ENCODE measurements around the gene NAA50.

DNA sequence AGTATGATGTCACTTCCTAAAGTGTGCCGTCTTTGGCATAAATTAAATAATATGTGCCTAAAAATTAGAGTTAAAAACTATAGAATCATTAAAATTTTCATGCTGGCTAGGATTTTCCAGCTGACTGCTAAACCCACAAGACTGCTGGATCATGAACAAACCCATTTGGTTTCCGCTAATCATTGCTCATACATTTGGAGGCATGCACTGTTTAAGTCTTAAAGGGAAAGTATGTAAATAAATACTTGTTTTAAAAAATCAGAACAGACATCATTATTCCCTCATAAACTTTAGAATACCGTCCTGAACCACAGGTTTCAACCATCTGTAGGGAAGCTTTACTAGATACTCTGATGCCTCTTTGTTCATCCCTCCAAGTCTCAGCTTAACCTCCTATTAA is 27.3 kb upstream of the NAA50 start:
- TF ChIP-seq POLR2A (IDR thresholded peaks at IDR 0.05): no peak
- TF ChIP-seq, protein P1, sequence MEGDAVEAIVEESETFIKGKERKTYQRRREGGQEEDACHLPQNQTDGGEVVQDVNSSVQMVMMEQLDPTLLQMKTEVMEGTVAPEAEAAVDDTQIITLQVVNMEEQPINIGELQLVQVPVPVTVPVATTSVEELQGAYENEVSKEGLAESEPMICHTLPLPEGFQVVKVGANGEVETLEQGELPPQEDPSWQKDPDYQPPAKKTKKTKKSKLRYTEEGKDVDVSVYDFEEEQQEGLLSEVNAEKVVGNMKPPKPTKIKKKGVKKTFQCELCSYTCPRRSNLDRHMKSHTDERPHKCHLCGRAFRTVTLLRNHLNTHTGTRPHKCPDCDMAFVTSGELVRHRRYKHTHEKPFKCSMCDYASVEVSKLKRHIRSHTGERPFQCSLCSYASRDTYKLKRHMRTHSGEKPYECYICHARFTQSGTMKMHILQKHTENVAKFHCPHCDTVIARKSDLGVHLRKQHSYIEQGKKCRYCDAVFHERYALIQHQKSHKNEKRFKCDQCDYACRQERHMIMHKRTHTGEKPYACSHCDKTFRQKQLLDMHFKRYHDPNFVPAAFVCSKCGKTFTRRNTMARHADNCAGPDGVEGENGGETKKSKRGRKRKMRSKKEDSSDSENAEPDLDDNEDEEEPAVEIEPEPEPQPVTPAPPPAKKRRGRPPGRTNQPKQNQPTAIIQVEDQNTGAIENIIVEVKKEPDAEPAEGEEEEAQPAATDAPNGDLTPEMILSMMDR (IDR thresholded peaks at IDR 0.05): no peak
